WTC11 (cell line): ENCODE results near the gene HDAC1. TPM values are rescaled to one million over a fixed set of nuclear protein-coding genes. Genes with fewer than 3 reads are reported as not detected.
A peak's percentile ranks its signal among the peaks of the same experiment; 100 is the strongest.

ENCODE experiments used
- ATAC-seq: fragments of 200-7000 bp; cut with Tn5 transposase; 2 replicates; pipeline ENCODE4 v1.10.0; 2021; ENCODE audit warnings: mild to moderate bottlenecking, moderate library complexity
- CTCF ChIA-PET: fragments of 300-600 bp; sonication (Branson Sonifier 250); formaldehyde crosslinking; loops from one replicate; lab custom pipeline; 2021; ENCODE audit warnings: antibody characterized with exemption; lab: Charles Lee
- POLR2A ChIA-PET: fragments of 350-600 bp; sonication (Branson Sonifier 250); formaldehyde crosslinking; loops from one replicate; lab custom pipeline; 2021; ENCODE audit warnings: antibody characterized with exemption; lab: Charles Lee
- DNase-seq: peaks from one replicate; pipeline ENCODE4 v3.0.0; 2021; ENCODE audit warnings: low spot score
- H3K27ac Mint-ChIP-seq: 2 replicates; pipeline ENCODE4 v1.8.0; 2021; ENCODE audit warnings: mixed read lengths
- H3K27me3 Mint-ChIP-seq: 2 replicates; pipeline ENCODE4 v1.8.0; 2021; ENCODE audit warnings: low read depth, mild to moderate bottlenecking, moderate library complexity, mixed read lengths
- H3K36me3 Mint-ChIP-seq: 2 replicates; pipeline ENCODE4 v1.8.0; 2021; ENCODE audit warnings: mixed read lengths
- H3K4me1 Mint-ChIP-seq: 2 replicates; pipeline ENCODE4 v1.8.0; 2022; ENCODE audit warnings: mixed read lengths
- H3K4me3 Mint-ChIP-seq: 2 replicates; pipeline ENCODE4 v1.8.0; 2021; ENCODE audit warnings: mild to moderate bottlenecking, moderate library complexity, mixed read lengths
- H3K9me3 Mint-ChIP-seq: 2 replicates; pipeline ENCODE4 v1.8.0; 2021; ENCODE audit warnings: mixed read lengths
- ATF1 ChIP-seq: sonication (generic); formaldehyde crosslinking; IDR thresholded peaks from 2 replicates; pipeline ENCODE4 v1.8.1; 2023; ENCODE audit warnings: mild to moderate bottlenecking, moderate library complexity, missing genetic modification reagents
- CDX4 ChIP-seq: fragments of 250-450 bp; sonication (Bioruptor Pico); IDR thresholded peaks from 2 replicates; pipeline ENCODE4 v1.9.0; 2021; ENCODE audit warnings: moderate library complexity, mild to moderate bottlenecking, inconsistent platforms, borderline replicate concordance
- CREM ChIP-seq: sonication (generic); formaldehyde crosslinking; IDR thresholded peaks from 2 replicates; pipeline ENCODE4 v1.8.1; 2022; ENCODE audit warnings: mild to moderate bottlenecking, missing genetic modification reagents, moderate library complexity
- CTCF ChIP-seq: fragments of 200-600 bp; IDR thresholded peaks from 2 replicates; pipeline ENCODE4 v1.8.0; 2022; ENCODE audit warnings: antibody characterized with exemption
- E2F4 ChIP-seq: sonication (generic); formaldehyde crosslinking; IDR thresholded peaks from 2 replicates; pipeline ENCODE4 v1.8.1; 2022; ENCODE audit warnings: low read depth, mild to moderate bottlenecking, moderate library complexity, missing genetic modification reagents, borderline replicate concordance
- E2F5 ChIP-seq: sonication (generic); formaldehyde crosslinking; IDR thresholded peaks from 2 replicates; pipeline ENCODE4 v1.8.1; 2022; ENCODE audit warnings: mild to moderate bottlenecking, moderate library complexity, missing genetic modification reagents
- ELF4 ChIP-seq: sonication (generic); formaldehyde crosslinking; IDR thresholded peaks from 2 replicates; pipeline ENCODE4 v1.8.1; 2022; ENCODE audit warnings: low read depth, mild to moderate bottlenecking, moderate library complexity, missing genetic modification reagents
- ETV6 ChIP-seq: sonication (generic); formaldehyde crosslinking; IDR thresholded peaks from 2 replicates; pipeline ENCODE4 v1.8.1; 2022; ENCODE audit warnings: mild to moderate bottlenecking, missing genetic modification reagents
- GTF2I ChIP-seq: fragments of 250-450 bp; sonication (Bioruptor Pico); conservative IDR thresholded peaks from 2 replicates; pipeline ENCODE4 v1.4.0; 2021; ENCODE audit warnings: mild to moderate bottlenecking
- HMGXB4 ChIP-seq: sonication (generic); formaldehyde crosslinking; IDR thresholded peaks from 2 replicates; pipeline ENCODE4 v1.8.1; 2023; ENCODE audit warnings: mild to moderate bottlenecking, moderate library complexity, missing genetic modification reagents
- NFE2L1 ChIP-seq: sonication (generic); formaldehyde crosslinking; IDR thresholded peaks from 2 replicates; pipeline ENCODE4 v1.8.1; 2023; ENCODE audit warnings: missing genetic modification reagents
- OVOL2 ChIP-seq: fragments of 250-450 bp; sonication (Bioruptor Pico); IDR thresholded peaks from 2 replicates; pipeline ENCODE4 v1.9.0; 2021; ENCODE audit warnings: mild to moderate bottlenecking, borderline replicate concordance
- PRDM15 ChIP-seq: sonication (generic); formaldehyde crosslinking; IDR thresholded peaks from 2 replicates; pipeline ENCODE4 v1.8.0; 2022; ENCODE audit warnings: missing genetic modification reagents
- SMAD3 ChIP-seq: sonication (generic); formaldehyde crosslinking; IDR thresholded peaks from 2 replicates; pipeline ENCODE4 v1.8.0; 2022; ENCODE audit warnings: missing genetic modification reagents, mild to moderate bottlenecking, borderline replicate concordance
- SP1 ChIP-seq: sonication (generic); formaldehyde crosslinking; conservative IDR thresholded peaks from 2 replicates; pipeline ENCODE4 v1.8.1; 2022; ENCODE audit warnings: missing genetic modification reagents
- TP53 ChIP-seq: sonication (generic); formaldehyde crosslinking; IDR thresholded peaks from 2 replicates; pipeline ENCODE4 v1.8.1; 2023; ENCODE audit warnings: mild to moderate bottlenecking, missing genetic modification reagents
- ZBTB21 ChIP-seq: sonication (generic); formaldehyde crosslinking; IDR thresholded peaks from 2 replicates; pipeline ENCODE4 v1.8.1; 2023; ENCODE audit warnings: mild to moderate bottlenecking, missing genetic modification reagents, borderline replicate concordance
- ZNF121 ChIP-seq: sonication (generic); formaldehyde crosslinking; IDR thresholded peaks from 2 replicates; pipeline ENCODE4 v1.8.0; 2023; ENCODE audit warnings: missing genetic modification reagents
- ZNF263 ChIP-seq: sonication (generic); formaldehyde crosslinking; IDR thresholded peaks from 2 replicates; pipeline ENCODE4 v1.8.1; 2022; ENCODE audit warnings: low read depth, mild to moderate bottlenecking, moderate library complexity, missing genetic modification reagents
- ZNF416 ChIP-seq: fragments of 250-450 bp; sonication (Bioruptor Pico); IDR thresholded peaks from 2 replicates; pipeline ENCODE4 v1.9.0; 2021; ENCODE audit warnings: mild to moderate bottlenecking, inconsistent platforms
- total RNA-seq: library from RNA; stranded (reverse); gene quantifications from 3 replicates; pipeline ENCODE4 v1.2.3, GENCODE V29; 2021
- TF ChIP-seq, protein P1 (sequence below): sonication (generic); formaldehyde crosslinking; IDR thresholded peaks from 2 replicates; pipeline ENCODE4 v1.8.0; 2023; ENCODE audit warnings: mild to moderate bottlenecking, missing genetic modification reagents
- TF ChIP-seq, protein P2 (sequence below): sonication (generic); formaldehyde crosslinking; IDR thresholded peaks from 2 replicates; pipeline ENCODE4 v1.8.0; 2022; ENCODE audit warnings: mild to moderate bottlenecking, missing genetic modification reagents

Gene HDAC1
- total RNA-seq, 1 experiment from 2014 or later = 108 TPM

DNA sequence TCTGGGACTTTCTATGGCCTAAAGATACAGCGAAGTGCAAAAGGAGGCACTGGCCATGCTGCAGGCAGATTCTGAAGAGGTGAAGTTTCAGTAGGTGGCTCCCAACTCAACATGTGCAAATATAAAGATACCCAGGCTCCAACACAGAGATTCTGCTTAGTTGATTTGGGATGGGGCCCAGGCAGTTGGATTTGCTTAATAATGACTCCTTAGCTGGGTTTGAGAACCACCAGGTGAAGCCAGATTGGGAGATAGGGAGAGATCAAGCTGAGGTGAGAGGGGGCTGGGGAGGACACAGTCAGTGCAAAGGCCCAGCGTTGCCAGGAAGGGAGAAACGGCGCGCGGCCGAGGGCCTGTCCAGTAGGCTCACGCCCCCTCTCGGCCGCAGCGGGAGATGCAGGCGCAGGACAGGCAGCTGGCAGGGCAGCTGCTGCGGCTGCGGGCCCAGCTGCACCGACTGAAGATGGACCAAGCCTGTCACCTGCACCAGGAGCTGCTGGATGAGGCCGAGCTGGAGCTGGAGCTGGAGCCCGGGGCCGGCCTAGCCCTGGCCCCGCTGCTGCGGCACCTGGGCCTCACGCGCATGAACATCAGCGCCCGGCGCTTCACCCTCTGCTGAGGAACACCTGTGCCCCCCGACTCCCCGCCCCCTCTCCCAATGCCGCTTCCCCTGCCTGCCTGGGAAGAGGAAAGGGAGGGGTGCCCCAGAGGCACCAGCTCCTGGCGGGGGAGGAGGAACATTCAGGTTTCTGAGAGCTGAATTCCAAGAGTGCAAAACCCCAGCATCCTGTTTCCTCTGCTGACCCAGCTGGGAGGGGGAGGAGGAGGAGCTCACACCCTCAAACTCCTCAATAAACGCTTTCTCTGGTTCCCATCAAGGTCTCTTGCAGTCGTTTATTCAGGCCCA lies 43.6 kb upstream of the HDAC1 start:
- POLR2A ChIA-PET = interaction anchor here (0.6 to 3.2 kb wide), 15 partner anchors 8 to 163 kb away, joined by 3 to 30 read pairs (median 5); partner anchors contain the start of genes CCDC28B, IQCC, KPNA6 and MARCKSL1
- Mint-ChIP-seq H3K4me3 (peak overlapping the region; percentile 57), H3K27ac (peak overlapping the region; percentile 53), H3K27me3 (peaks cover 4% of the 10 kb centered on the region), H3K36me3 (no peaks in the 10 kb centered on the region), H3K9me3 (no peaks in the 10 kb centered on the region), H3K4me1 (peaks cover 40% of the 10 kb centered on the region)
- DNase-seq (peak; percentile 96), ATAC-seq (peak; percentile 85)
- CTCF ChIA-PET = interaction anchor here (0.5 to 6.1 kb wide), 51 partner anchors 10 to 459 kb away, joined by 3 to 75 read pairs (median 5); partner anchors contain the start of genes BSDC1, CCDC28B, DCDC2B and EIF3I
- TF ChIP-seq TP53 (CRISPR knock-in tag) (no peak), HMGXB4 (peak; percentile 85; the same call in 1 of the 2 replicates), ETV6 (CRISPR knock-in tag) (peak; percentile 52; the same call in 1 of the 2 replicates), OVOL2 (CRISPR knock-in tag) (no peak), ZNF263 (CRISPR knock-in tag) (no peak), CREM (no peak), NFE2L1 (0 out of 2 replicates have a peak, but pooled peaks have one; percentile 62), ATF1 (CRISPR knock-in tag) (no peak), SMAD3 (peak; percentile 60; the same call in 1 of the 2 replicates), GTF2I (CRISPR knock-in tag) (peak; percentile 96), ZBTB21 (CRISPR knock-in tag) (no peak), ZNF416 (peak; percentile 83; the same call in 1 of the 2 replicates), PRDM15 (CRISPR knock-in tag) (no peak), CTCF (peak; percentile 95), ZNF121 (CRISPR knock-in tag) (peak; percentile 92), E2F4 (no peak), ELF4 (no peak), CDX4 (CRISPR knock-in tag) (no peak), E2F5 (0 out of 2 replicates have a peak, but pooled peaks have one; percentile 49), SP1 (CRISPR knock-in tag) (peak; percentile 61; the same call in 1 of the 2 replicates)
- TF ChIP-seq, protein P1, sequence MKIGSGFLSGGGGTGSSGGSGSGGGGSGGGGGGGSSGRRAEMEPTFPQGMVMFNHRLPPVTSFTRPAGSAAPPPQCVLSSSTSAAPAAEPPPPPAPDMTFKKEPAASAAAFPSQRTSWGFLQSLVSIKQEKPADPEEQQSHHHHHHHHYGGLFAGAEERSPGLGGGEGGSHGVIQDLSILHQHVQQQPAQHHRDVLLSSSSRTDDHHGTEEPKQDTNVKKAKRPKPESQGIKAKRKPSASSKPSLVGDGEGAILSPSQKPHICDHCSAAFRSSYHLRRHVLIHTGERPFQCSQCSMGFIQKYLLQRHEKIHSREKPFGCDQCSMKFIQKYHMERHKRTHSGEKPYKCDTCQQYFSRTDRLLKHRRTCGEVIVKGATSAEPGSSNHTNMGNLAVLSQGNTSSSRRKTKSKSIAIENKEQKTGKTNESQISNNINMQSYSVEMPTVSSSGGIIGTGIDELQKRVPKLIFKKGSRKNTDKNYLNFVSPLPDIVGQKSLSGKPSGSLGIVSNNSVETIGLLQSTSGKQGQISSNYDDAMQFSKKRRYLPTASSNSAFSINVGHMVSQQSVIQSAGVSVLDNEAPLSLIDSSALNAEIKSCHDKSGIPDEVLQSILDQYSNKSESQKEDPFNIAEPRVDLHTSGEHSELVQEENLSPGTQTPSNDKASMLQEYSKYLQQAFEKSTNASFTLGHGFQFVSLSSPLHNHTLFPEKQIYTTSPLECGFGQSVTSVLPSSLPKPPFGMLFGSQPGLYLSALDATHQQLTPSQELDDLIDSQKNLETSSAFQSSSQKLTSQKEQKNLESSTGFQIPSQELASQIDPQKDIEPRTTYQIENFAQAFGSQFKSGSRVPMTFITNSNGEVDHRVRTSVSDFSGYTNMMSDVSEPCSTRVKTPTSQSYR = peak; percentile 43
- TF ChIP-seq, protein P2, sequence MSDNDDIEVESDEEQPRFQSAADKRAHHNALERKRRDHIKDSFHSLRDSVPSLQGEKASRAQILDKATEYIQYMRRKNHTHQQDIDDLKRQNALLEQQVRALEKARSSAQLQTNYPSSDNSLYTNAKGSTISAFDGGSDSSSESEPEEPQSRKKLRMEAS = peak; percentile 59; the same call in 1 of the 2 replicates
